ENCODE measurements around the gene CHRM4.

GRCh38 chr11:46389450-46390330 is 1.9 kb downstream of the CHRM4 start:
- peak; percentile 35 for TF ChIP-seq CTCF (IDR thresholded peaks at IDR 0.05; ENCODE audit: insufficient read depth, low read length)
- no peak for TF ChIP-seq GABPA (IDR thresholded peaks at IDR 0.05; ENCODE audit: low read depth)
- no peak for TF ChIP-seq POLR2AphosphoS5 (IDR thresholded peaks at IDR 0.05; ENCODE audit: low read depth)
- peak; percentile 55 for TF ChIP-seq REST (IDR thresholded peaks at IDR 0.05; ENCODE audit: insufficient replicate concordance, low read depth)
- no peak for TF ChIP-seq SPI1 (IDR thresholded peaks at IDR 0.05; ENCODE audit: borderline replicate concordance, low read depth)
